Measurements from ENCODE around the gene TMEM150C. TPM values are rescaled to one million over a fixed set of nuclear protein-coding genes. Genes with fewer than 3 reads are reported as not detected.

TMEM150C gene
- total RNA-seq, 6 experiments from 2014 or later, result 3.5 to 11.8 (median 6.8) TPM

DNA sequence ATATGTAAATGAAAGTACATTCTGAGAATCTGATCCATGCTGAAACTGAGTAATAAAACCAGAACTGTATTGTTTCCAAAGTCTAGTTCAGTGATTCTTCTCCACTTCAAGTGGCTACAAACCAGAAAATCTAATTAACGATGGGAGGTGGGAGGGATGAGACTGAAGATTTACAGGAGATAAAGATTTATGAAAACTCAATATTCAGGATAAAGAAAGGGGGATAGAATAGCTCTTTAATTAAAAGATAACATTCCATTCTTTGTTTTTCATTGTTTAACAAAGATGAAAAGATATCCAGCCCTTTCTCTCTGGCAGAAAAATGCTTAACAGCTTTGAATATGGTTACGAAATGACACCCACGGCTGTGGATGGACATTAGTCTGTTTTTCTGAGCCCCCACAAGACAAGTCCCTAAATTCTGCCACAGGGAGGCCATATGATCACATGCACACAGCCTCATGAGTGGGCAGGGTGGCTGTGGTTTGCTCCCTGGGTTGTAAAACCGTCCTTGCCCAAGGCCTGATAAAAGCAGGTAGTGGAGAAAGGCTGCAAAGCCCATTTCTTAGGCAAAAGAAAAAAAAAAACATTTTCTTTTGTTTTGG lies 36.4 kb downstream of the TMEM150C start:
- H3K36me3 ChIP-seq, result no peaks in the 10 kb centered on the region
- WGBS (ENCODE audit: insufficient coverage, low coverage, low lambda C conversion rate, missing lambda C conversion rate), result 33% methylated on average over 4 of the region's 4 CpGs
- H3K27ac ChIP-seq, result peak overlapping the region in 1 of 3 donors; percentile 50
- TF ChIP-seq, protein P1, sequence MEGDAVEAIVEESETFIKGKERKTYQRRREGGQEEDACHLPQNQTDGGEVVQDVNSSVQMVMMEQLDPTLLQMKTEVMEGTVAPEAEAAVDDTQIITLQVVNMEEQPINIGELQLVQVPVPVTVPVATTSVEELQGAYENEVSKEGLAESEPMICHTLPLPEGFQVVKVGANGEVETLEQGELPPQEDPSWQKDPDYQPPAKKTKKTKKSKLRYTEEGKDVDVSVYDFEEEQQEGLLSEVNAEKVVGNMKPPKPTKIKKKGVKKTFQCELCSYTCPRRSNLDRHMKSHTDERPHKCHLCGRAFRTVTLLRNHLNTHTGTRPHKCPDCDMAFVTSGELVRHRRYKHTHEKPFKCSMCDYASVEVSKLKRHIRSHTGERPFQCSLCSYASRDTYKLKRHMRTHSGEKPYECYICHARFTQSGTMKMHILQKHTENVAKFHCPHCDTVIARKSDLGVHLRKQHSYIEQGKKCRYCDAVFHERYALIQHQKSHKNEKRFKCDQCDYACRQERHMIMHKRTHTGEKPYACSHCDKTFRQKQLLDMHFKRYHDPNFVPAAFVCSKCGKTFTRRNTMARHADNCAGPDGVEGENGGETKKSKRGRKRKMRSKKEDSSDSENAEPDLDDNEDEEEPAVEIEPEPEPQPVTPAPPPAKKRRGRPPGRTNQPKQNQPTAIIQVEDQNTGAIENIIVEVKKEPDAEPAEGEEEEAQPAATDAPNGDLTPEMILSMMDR (IDR thresholded peaks at IDR 0.05), result no peak
- TF ChIP-seq POLR2A (IDR thresholded peaks at IDR 0.05), result no peak
- H3K4me1 ChIP-seq, result peaks cover 0 to 5% (median 0%) of the 10 kb centered on the region in 4 donors
- no peak for DNase-seq
- no peak for ATAC-seq
- no peaks in the 10 kb centered on the region for H3K27me3 ChIP-seq
- intact Hi-C loops (cut with DNase I), result no loop called here
- H3K4me3 ChIP-seq, result no peak overlapping the region
- H3K9me3 ChIP-seq, result no peaks in the 10 kb centered on the region

DNA sequence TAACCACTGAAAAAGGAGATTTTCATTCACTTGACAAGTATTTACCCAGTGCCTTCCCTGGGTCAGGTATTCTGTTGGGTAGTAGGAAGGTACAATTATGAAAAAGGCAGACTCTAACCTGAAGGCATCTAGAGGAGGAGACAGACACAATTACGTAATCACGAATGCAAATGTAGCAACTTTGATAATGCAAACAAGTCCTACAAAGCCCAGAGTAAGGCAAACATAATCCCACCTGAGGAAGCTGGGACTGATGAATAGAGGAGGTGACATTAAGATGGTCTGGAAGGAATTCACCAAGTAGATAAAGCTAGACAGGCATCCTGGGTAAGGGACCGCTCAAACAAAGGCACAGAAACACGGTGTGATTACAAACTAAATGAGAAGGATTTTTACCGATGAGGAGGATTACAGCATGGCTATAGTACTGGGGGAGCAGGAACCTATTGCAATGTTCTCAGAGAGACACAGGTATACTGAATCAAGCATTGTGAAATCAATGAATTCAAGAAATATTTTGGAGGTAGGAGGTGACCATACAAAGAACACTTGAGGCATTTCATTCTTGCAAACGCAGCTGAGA lies 37.1 kb downstream of the TMEM150C start:
- ATAC-seq (peak; percentile 73 to 87 (median 83)), DNase-seq (no peak)
- H3K27ac ChIP-seq, result peak overlapping the region in 1 of 3 donors; percentile 50
- WGBS (ENCODE audit: insufficient coverage, low coverage, low lambda C conversion rate, missing lambda C conversion rate), result 37% methylated on average over 6 of the region's 6 CpGs
- H3K27me3 ChIP-seq, result no peaks in the 10 kb centered on the region
- no peaks in the 10 kb centered on the region for H3K36me3 ChIP-seq
- H3K4me1 ChIP-seq, result peaks cover 0 to 5% (median 0%) of the 10 kb centered on the region in 4 donors
- H3K9me3 ChIP-seq, result no peaks in the 10 kb centered on the region
- intact Hi-C loops (cut with DNase I), result no loop called here
- no peak overlapping the region for H3K4me3 ChIP-seq
- TF ChIP-seq, protein P1 (IDR thresholded peaks at IDR 0.05), result no peak
- no peak for TF ChIP-seq POLR2A (IDR thresholded peaks at IDR 0.05)

DNA sequence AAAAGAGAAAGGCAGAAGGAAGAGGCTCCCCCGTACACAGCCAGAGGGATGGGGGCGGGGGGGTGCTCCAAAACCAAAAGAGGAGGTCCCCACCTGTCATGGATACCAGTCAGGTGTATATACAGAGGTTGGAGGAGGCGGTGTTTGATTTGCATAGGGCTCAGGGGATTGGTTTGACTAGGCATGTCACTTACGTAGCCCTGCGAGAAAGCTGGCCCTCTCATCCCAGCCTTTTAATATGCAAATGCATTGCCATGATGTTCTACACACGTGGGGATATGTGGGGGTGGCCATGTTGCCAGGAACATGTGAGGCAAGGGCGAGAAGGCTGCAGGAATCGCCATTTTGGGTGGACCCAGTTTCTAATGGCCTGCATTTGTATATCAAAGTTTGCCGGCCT lies 38.6 kb downstream of the TMEM150C start:
- H3K9me3 ChIP-seq, result no peaks in the 10 kb centered on the region
- TF ChIP-seq, protein P1 (IDR thresholded peaks at IDR 0.05), result no peak
- no peak for TF ChIP-seq POLR2A (IDR thresholded peaks at IDR 0.05)
- no peaks in the 10 kb centered on the region for H3K36me3 ChIP-seq
- H3K27me3 ChIP-seq, result no peaks in the 10 kb centered on the region
- 91% methylated on average over 7 of the region's 9 CpGs for WGBS (ENCODE audit: insufficient coverage, low coverage, low lambda C conversion rate, missing lambda C conversion rate)
- DNase-seq (no peak), ATAC-seq (no peak)
- peaks cover 0 to 5% (median 0%) of the 10 kb centered on the region in 4 donors for H3K4me1 ChIP-seq
- no peak overlapping the region for H3K27ac ChIP-seq
- no peak overlapping the region for H3K4me3 ChIP-seq
- intact Hi-C loops (cut with DNase I), result no loop called here

DNA sequence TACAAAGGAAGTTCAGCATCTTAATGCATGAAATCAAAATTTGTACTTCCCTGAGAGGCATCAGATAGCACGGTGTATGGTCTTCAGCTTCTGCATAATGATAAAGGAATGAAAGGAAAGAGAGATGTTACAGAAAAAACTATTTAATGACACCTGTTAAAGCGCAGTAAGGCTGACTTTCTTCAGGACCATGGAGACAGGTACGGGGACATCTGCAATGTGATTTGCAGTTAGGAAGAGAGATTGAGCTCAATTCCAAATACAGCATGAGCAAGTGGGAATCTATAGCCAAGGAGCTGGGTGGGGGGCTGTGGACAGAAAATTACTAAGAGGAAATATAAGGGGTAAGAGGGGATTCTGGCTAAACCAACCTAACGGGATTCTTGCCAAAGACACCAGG lies 39.3 kb downstream of the TMEM150C start:
- Histone ChIP-seq H3K9me3 (no peaks in the 10 kb centered on the region), H3K27ac (no peak overlapping the region), H3K4me1 (peaks cover 0 to 5% (median 0%) of the 10 kb centered on the region in 4 donors), H3K4me3 (no peak overlapping the region), H3K36me3 (no peaks in the 10 kb centered on the region), H3K27me3 (no peaks in the 10 kb centered on the region)
- TF ChIP-seq, protein P1 (IDR thresholded peaks at IDR 0.05), result no peak
- TF ChIP-seq POLR2A (IDR thresholded peaks at IDR 0.05), result no peak
- no peak for DNase-seq
- ATAC-seq, result no peak
- intact Hi-C loops (cut with DNase I), result no loop called here
- WGBS (ENCODE audit: insufficient coverage, low coverage, low lambda C conversion rate, missing lambda C conversion rate), result 90% methylated on average over 4 of the region's 4 CpGs

All from right lobe of liver (tissue), 6 donors.